GOT3 (cell line): ENCODE results near the gene CHID1.

Experiments
- DNase-seq: peaks from one replicate; lab custom pipeline; 2025; ENCODE audit warnings: mixed read lengths; lab: John Stamatoyannopoulos, UW

The CHID1 gene

DNA sequence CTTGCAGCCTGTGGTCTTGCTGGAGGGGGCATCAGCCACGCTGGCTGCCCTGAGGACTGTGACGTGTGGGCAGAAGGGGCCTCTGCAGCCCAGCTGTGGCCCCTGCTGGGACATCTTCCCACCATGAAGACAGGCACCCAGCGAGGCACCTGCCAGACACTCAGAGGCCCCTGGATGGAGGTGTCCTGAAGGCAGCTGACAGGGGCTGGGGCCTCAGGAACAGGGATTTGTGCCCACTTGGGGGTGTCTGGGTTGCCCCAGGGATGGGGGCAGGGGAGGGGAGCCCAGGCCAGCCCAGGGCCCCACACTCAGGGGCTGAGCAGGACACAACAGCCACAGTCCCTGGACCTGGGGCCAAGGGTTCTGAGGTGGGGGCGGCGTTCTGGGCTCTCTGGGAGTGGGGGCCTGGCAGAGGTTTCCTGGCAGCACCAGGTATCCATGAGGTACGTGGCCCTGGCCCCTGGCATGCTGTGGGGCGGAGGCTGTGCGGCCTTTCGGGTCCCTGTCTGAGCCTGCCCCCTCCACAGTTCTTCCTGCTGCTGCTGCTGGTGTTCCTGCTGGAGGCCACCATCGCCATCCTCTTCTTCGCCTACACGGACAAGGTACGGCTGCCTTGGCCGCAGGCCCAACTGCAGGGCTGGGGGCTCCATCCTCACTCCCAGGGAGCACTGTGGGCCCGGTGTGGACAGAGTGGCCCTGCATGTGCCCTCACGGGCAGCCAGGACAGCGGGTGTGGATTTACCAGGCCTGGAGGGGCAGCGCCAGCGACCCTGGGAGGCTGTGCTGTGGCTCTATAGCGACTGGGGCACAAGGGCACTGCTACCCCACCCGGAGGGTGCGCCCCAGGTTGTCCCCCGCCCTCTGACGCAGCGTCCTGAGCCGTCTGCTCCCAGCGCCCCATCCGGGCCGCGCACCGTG, 46.4 kb downstream of the CHID1 start:
- DNase-seq: no peak

DNA sequence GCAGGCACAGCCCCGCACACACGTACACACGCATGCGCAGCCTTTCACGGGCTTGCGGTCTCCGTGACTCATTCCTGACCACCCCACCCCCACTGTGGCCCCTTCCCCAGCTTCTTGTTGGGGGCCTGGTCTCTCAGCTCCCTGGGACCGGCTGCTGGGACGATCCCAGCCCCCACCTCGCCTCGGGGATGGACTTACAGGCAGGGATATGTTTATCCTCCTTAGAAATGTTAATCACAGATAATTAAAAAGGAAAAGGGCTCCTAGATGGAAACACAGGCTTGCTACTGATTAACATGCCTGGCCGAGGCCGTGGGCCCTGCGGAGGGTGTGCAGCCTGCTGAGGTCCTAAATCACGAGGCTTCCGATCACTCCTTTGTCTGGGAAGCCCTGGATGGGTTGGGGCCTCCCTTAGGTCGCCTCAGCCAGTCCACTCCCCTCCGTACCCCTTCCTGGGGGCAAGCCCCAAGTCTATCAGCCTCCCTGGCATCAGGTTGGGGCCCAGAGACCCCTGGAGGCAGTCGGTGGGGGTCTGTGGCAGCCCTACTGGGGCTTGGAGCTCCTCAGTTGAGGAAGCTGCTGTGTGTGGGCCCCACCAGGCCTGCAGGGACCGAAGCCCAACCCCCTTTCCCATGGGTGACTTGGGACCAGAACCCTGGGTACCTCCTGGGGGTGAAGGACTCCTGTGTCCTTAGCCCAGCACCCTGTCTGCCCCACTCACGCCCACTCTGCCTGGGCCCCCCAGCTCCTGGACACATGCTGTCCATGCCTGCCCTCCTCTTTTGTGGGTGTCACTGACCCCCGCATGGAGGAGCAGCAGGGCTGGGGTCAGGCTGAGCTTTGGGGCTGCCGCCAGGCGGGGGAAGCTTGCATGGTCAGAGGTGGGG, 47.3 kb downstream of the CHID1 start:
- no peak for DNase-seq

DNA sequence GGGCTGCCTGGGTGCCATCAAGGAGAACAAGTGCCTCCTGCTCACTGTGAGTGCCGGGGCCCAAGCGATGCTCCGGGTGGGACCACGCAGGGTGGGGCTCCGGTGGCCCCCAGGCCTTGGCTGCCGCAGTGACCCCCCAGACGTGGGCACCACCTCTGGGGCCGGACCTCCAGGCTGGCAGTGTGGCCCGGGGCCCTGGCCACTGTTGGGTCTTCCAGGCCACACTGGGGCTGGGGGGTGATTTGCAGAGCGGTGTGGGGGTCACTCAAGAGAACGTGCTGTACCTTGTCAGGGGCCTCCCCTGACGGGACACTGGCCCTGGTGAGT, 48.0 kb downstream of the CHID1 start:
- DNase-seq: no peak

DNA sequence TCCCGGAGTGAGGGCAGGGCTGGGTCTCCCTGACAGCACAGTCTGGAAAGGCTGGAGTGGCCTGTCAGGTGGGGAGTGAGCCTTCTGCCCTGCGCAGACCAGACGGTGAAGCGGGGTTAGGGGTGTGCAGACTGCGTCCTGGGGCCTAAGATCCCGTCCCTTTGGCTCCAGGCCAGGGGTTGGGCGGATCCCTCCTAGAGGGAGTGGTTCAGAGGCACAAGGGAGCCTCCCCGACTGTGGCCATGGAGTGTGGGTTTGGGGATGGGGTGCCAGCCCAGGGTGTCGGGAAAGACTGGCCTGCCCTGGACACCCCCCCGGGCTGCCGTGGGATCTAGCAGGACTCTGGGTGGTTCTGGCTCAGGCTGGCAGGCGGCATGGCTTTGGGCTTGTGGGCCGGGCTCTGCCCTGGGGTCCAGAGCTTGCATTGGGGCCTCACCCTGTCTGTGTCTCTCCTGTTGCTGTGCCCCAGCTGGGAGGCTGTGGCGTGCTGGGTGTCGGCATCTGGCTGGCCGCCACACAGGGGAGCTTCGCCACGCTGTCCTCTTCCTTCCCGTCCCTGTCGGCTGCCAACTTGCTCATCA, 48.4 kb downstream of the CHID1 start:
- no peak for DNase-seq

DNA sequence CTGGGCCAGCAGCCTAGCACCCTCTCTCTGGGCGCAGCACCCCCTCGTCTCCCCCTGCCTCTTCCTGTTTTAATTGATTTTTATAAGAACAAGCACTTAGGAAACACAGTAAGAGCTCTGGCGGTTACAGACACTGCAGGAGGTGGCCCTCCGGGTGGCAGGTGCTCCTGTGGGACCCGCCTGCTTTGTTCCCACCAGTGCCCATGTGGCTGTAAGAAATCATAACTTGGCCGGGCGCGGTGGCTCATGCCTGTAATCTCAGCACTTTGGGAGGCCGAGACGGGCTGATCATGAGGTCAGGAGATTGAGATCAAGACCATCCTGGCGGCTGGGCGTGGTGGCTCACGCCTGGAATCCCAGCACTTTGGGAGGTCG, 49.5 kb downstream of the CHID1 start:
- no peak for DNase-seq

DNA sequence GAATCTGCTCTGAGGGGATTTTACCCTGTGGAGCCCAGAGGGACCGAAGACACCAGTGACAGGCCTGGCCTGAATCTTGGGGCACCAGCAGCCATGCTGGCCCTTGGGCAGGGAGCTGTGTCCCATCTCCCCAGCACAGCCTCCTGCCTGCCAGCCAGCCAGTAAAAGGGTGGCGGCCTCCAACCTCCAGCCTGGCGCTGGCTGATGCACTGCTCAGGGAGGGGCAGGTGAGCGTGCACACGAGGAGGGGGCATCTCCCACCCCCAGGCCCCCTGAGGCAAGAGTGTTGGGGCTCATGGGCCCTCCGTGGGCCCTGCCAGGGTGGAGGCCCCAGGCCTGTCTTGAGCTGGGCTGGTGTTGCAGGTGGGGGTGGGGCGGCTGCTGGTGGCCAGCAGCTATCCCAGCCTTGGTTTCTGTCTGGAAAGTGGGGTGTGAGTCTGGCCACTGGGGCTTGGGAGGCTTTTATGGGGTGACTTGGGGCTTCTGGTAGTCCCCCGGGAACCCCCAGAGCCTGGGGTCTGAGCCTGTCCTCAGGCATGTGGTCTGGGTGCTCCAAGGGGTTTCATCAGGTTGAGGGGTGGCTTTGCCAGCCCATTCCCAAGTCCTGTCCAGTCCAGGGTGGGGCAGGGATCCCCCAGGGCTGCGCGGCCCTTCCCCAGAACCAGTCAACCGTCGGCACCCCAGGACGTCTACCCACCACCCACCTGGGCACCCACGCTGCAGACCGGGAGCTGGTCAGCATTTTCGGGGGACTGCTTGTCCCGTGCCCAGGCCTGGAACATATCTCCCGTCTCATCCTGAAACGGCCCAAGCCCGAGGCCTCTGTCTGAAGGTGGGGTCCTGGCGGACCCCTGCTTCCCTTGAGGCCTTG, 50.1 kb downstream of the CHID1 start:
- no peak for DNase-seq

- no peak for DNase-seq
Observed at GRCh38 chr11:859394-860131, 51.0 kb downstream of the CHID1 start.

DNA sequence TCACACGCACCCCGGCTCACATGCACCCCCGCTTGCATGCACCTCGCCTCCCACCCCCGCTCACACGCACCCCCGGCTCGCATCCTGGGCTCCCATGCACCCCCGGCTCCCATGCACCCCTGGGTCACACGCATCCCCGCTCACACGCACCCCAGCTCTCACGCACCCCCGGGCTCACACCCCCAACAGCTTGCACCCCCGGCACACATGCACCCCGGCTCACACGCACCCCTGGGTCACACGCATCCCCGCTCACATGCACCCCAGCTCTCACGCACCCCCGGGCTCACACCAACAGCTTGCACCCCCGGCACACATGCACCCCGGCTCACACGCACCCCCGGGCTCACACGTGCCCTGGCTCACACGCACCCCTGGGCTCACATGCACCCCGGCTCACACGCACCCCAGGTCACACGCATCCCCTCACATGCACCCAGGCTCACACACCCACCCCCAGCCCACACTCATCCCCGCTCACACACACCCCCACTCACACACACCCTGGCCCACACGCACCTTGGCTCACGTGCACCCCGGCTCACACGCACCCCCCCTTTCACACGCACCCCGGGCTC, 51.8 kb downstream of the CHID1 start:
- DNase-seq: no peak

GRCh38 chr11:858053-858761, 52.4 kb downstream of the CHID1 start:
- DNase-seq: no peak

DNA sequence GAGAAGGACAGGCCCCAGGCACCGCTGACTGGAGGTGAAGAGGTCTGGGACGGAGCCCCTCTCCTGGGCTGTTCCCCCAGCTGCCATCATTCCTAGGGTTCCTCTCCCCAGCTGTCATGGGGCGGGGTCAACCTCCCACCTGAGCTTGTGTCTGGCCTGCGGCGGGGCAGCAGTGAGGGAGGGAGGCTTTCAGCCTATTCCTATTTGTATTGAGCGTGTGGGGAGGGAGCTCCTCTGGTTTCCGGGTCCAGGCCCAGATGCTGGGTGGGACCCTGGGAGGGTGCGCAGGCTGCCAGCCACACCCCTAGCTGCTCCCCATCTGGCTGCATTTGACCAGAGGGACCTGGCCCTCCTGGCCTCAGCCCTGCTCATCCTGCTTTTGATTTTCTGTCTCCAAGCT, 54.2 kb downstream of the CHID1 start:
- no peak for DNase-seq

DNA sequence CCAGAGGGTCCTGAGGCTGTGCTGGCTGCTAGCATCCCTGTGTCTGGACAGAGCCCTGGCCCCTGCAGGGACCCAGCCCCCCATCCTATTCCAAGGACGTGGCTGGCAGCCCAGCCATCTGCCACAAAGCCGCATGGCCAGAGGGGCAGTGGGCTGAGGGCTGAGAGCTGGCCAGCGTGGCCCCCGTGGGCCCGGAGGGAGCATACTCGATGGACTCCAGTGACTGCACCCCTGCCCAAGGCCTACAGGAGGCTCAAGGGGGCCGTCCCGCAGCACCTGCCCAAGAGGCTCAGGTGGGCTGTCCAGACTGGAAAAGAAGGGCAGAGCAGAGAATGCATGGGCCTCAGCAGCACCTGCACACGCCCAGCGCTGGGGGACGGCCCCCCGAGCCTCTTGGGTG, 54.8 kb downstream of the CHID1 start:
- DNase-seq: no peak

DNA sequence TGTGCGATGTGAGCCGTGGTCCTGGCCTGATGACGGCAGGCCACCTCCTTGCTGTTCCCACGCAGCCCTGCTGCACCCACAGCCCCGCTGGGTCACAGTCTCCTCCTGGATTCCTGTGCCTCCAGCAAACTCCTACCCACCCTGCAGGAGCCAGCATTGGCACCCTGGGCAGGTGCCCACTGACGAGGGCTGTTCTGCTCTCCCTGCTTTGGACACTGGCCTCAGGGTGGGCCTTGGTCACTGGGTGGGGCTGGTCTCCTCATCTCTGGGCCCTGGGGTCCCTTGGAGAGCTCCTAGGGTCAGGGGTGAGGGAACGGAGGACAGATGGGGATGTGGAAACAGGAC, 55.3 kb downstream of the CHID1 start:
- no peak for DNase-seq

GRCh38 chr11:854601-855329, 55.8 kb downstream of the CHID1 start:
- DNase-seq: no peak

DNA sequence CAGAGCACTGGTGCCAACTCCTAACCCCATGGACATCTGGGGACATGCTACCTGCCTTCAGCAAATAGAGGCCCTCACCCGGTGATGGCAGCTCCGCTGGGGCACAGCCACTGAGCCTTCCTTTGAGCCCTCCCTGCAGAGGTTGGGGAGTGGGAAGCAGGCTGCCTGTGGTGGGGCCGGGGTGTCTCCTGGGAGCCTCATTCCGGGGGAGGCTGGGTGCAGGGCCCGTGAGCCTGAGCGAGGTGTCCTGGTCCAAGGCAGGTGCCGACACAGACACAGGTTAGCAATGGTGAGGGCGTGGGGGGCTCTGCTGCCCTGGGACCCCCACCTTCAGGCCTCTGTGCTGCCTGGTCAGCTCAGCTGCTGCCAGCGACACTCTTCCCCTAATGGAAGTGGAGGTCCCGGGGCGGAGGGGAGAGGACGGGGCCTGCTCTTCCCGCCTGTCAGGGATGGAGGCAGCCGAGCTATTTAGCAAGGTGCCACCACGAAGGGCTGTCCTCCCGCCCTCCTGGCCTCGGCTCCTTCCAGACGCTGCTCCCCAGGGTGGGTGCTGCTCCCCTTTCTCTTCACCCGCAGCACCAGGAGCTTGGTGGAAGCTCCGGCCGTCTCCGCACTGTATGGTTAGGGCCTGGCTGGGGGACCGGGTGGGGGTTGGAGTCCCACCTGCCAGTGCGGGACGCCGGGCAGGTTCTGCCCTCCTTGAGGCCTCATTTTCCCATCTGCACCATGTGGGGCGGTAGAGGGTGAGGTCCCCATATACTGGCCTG, 56.7 kb downstream of the CHID1 start:
- DNase-seq: no peak

DNA sequence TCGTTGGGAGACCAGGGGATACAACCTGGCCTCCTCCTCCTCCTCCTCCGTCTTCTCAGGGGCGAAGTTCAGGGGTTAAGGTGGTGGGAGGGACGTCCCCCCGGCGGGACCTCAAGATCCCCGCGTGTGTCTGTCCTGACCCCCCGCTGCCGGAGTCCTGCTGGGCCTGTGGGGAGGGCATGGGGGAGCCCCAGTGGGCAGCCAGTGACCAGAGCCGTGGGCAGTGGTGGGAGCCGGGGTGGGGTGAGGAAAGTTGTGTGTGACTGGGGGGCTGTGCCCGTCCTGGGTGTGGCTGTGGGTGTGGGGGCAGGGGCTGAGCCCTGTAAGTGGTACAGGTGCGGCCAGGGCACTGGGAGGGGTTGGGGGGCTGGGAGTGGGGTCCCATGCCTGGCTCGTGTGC, 57.8 kb downstream of the CHID1 start:
- DNase-seq: no peak

DNA sequence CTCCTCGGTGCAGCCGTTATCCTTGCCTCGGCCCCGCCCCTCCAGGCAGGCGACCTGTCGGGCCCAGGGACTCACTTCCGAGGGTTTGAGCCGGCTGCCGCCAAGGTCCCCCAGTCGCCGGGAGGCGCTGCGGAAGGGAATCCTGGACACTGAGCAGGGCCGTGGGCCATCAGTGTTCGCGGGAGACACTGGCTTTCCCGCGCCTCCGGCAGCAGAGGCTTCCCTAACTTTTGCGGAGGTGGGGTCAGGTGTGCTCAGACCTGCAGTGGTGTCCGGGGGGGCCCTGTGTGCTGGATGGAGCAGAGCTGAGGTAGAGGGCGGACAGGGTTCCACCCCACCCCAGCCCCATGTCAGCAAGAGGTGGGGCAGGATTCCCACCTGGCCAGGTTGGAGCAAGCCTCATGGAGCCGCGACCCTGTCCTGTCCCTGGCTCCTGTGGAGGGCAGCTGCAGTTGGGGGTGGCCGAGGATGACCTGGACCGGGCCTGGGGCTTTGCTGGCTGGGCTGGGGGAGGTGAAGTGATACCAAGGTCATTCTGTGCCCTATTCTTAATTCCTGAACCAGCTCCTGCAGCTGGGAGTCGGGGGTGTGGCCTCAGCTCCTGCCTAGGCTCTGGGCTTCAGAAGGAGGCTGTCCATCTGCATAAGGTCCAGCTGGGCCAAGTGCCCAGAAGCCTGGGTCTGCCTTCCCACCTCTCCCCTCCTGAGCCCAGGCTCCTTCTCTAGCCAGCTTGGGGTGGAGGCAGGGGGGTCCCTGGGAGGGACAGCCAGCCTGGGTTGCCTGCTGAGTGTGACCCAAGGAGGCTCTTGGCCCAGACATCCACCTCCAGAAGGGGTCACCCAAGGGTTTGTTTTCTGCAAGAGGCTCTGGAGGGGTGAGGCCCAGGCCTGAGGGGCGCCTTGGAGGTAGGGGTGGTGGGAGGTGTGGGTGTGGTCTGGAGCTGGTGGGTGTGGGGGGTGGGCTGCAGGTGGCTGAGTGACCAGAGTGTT, 59.5 kb downstream of the CHID1 start:
- no peak for DNase-seq

- DNase-seq: no peak
Observed at GRCh38 chr11:849951-850774, 60.4 kb downstream of the CHID1 start.
